CD4-positive, alpha-beta T cell treated with Interleukin-12 subunit alpha and Interleukin-12 subunit beta, for 1 hour (primary cell): ENCODE measurements around the gene CADM1.

Experiments
- DNase-seq: peaks from one replicate; pipeline ENCODE4 v3.0.0-alpha.2; 2020

The CADM1 gene

GRCh38 chr11:115311949-115312348, 192.3 kb downstream of the CADM1 start:
- no peak for DNase-seq

GRCh38 chr11:115306689-115307088, 197.5 kb downstream of the CADM1 start:
- DNase-seq: no peak

GRCh38 chr11:115304774-115305472, 199.3 kb downstream of the CADM1 start:
- no peak for DNase-seq

- DNase-seq: no peak
Observed at GRCh38 chr11:115303929-115304531, 200.2 kb downstream of the CADM1 start.

- no peak for DNase-seq
Observed at GRCh38 chr11:115302946-115303703, 201.1 kb downstream of the CADM1 start.

GRCh38 chr11:115300660-115301428, 203.4 kb downstream of the CADM1 start:
- DNase-seq: no peak

- no peak for DNase-seq
Observed at GRCh38 chr11:115298300-115299012, 205.8 kb downstream of the CADM1 start.

GRCh38 chr11:115297330-115297729, 206.9 kb downstream of the CADM1 start:
- no peak for DNase-seq

- DNase-seq: no peak
Observed at GRCh38 chr11:115291325-115291724, 212.9 kb downstream of the CADM1 start.

GRCh38 chr11:115290893-115291292, 213.3 kb downstream of the CADM1 start:
- DNase-seq: no peak

- no peak for DNase-seq
Observed at GRCh38 chr11:115290479-115290878, 213.7 kb downstream of the CADM1 start.

- no peak for DNase-seq
Observed at GRCh38 chr11:115287266-115287665, 216.9 kb downstream of the CADM1 start.

- no peak for DNase-seq
Observed at GRCh38 chr11:115286614-115287013, 217.6 kb downstream of the CADM1 start.

GRCh38 chr11:115284773-115285172, 219.4 kb downstream of the CADM1 start:
- no peak for DNase-seq

- DNase-seq: no peak
Observed at GRCh38 chr11:115282923-115283322, 221.3 kb downstream of the CADM1 start.

- DNase-seq: no peak
Observed at GRCh38 chr11:115280775-115281174, 223.4 kb downstream of the CADM1 start.

GRCh38 chr11:115279813-115280761, 224.1 kb downstream of the CADM1 start:
- no peak for DNase-seq

GRCh38 chr11:115276799-115277198, 227.4 kb downstream of the CADM1 start:
- no peak for DNase-seq

- no peak for DNase-seq
Observed at GRCh38 chr11:115276191-115276590, 228.0 kb downstream of the CADM1 start.

GRCh38 chr11:115275045-115275444, 229.2 kb downstream of the CADM1 start:
- no peak for DNase-seq

- DNase-seq: no peak
Observed at GRCh38 chr11:115272925-115273324, 231.3 kb downstream of the CADM1 start.
